Liver (tissue), 3 donors: Measurements from ENCODE around the gene PADI6.

Experiments used
- GABPA ChIP-seq, 2 donors: IDR thresholded peaks in 1 of 2; conservative IDR thresholded peaks in 1 of 2; 2 replicates each; pipeline ENCODE4 v1.6.1; 2016; ENCODE audit warnings: antibody characterized with exemption in 2 of 2, mild to moderate bottlenecking in 1 of 2, moderate library complexity in 1 of 2
- JUND ChIP-seq, 2 donors: IDR thresholded peaks; 2 replicates each; pipeline ENCODE4 v1.6.1; 2016; ENCODE audit warnings: antibody characterized with exemption in 2 of 2
- RAD21 ChIP-seq, 2 donors: IDR thresholded peaks; 2 replicates each; pipeline ENCODE4 v1.6.1; 2016; ENCODE audit warnings: antibody characterized with exemption in 2 of 2, mild to moderate bottlenecking in 2 of 2
- TAF1 ChIP-seq: conservative IDR thresholded peaks from 2 replicates; pipeline ENCODE4 v1.6.1; 2016; ENCODE audit warnings: antibody characterized with exemption, mild to moderate bottlenecking
- YY1 ChIP-seq: IDR thresholded peaks from 2 replicates; pipeline ENCODE4 v1.6.1; 2016; ENCODE audit warnings: antibody characterized with exemption, mild to moderate bottlenecking
- TF ChIP-seq, protein P1 (sequence below): IDR thresholded peaks from 2 replicates; pipeline ENCODE4 v1.6.1; 2016; ENCODE audit warnings: antibody characterized with exemption, mild to moderate bottlenecking
- TF ChIP-seq, protein P2 (sequence below): fragments of 150-350 bp; IDR thresholded peaks from 2 replicates; pipeline ENCODE4 v1.5.1; 2017; ENCODE audit warnings: improper control_type of control experiment, low read depth, low read length; ENCODE audit not compliant: missing input control
- TF ChIP-seq, protein P3 (sequence below): IDR thresholded peaks from 2 replicates; pipeline ENCODE4 v1.6.1; 2016; ENCODE audit warnings: antibody characterized with exemption
- donor health status: healthy.
- donor health status: healthy.

DNA sequence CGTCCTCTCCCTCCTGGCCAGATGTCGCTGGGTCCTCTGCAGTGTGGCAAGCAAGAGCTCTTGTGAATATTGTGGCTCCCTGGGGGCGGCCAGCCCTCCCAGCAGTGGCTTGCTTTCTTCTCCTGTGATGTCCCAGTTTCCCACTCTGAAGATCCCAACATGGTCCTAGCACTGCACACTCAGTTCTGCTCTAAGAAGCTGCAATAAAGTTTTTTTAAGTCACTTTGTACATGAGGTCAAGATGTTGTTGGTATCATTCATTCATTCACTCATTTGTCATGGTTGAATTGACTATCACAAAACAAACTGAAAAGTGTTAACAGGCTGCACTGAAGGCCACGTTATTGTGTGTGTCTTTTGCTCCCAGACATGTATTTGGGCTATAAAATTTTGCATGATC lies 8.2 kb upstream of the PADI6 start:
- TF ChIP-seq JUND (IDR thresholded peaks at IDR 0.05) (no peak), GABPA (IDR thresholded peaks at IDR 0.05 in 1 of 2, conservative IDR thresholded peaks at IDR 0.05 in 1 of 2) (no peak), RAD21 (IDR thresholded peaks at IDR 0.05) (no peak), YY1 (no peak), TAF1 (no peak)
- TF ChIP-seq, protein P1, sequence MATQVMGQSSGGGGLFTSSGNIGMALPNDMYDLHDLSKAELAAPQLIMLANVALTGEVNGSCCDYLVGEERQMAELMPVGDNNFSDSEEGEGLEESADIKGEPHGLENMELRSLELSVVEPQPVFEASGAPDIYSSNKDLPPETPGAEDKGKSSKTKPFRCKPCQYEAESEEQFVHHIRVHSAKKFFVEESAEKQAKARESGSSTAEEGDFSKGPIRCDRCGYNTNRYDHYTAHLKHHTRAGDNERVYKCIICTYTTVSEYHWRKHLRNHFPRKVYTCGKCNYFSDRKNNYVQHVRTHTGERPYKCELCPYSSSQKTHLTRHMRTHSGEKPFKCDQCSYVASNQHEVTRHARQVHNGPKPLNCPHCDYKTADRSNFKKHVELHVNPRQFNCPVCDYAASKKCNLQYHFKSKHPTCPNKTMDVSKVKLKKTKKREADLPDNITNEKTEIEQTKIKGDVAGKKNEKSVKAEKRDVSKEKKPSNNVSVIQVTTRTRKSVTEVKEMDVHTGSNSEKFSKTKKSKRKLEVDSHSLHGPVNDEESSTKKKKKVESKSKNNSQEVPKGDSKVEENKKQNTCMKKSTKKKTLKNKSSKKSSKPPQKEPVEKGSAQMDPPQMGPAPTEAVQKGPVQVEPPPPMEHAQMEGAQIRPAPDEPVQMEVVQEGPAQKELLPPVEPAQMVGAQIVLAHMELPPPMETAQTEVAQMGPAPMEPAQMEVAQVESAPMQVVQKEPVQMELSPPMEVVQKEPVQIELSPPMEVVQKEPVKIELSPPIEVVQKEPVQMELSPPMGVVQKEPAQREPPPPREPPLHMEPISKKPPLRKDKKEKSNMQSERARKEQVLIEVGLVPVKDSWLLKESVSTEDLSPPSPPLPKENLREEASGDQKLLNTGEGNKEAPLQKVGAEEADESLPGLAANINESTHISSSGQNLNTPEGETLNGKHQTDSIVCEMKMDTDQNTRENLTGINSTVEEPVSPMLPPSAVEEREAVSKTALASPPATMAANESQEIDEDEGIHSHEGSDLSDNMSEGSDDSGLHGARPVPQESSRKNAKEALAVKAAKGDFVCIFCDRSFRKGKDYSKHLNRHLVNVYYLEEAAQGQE: no peak
- TF ChIP-seq, protein P2, sequence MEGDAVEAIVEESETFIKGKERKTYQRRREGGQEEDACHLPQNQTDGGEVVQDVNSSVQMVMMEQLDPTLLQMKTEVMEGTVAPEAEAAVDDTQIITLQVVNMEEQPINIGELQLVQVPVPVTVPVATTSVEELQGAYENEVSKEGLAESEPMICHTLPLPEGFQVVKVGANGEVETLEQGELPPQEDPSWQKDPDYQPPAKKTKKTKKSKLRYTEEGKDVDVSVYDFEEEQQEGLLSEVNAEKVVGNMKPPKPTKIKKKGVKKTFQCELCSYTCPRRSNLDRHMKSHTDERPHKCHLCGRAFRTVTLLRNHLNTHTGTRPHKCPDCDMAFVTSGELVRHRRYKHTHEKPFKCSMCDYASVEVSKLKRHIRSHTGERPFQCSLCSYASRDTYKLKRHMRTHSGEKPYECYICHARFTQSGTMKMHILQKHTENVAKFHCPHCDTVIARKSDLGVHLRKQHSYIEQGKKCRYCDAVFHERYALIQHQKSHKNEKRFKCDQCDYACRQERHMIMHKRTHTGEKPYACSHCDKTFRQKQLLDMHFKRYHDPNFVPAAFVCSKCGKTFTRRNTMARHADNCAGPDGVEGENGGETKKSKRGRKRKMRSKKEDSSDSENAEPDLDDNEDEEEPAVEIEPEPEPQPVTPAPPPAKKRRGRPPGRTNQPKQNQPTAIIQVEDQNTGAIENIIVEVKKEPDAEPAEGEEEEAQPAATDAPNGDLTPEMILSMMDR: no peak
- TF ChIP-seq, protein P3, sequence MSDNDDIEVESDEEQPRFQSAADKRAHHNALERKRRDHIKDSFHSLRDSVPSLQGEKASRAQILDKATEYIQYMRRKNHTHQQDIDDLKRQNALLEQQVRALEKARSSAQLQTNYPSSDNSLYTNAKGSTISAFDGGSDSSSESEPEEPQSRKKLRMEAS: no peak
